K562 (cell line): ENCODE data around the gene OXLD1. TPM values are rescaled to one million over a fixed set of nuclear protein-coding genes. Genes with fewer than 3 reads are reported as not detected.
A peak's percentile ranks its signal among the peaks of the same experiment; 100 is the strongest.

Experiments
- ATF6 ChIP-seq: sonication (generic); formaldehyde crosslinking; IDR thresholded peaks from 2 replicates; pipeline ENCODE4 v1.4.0; 2020; ENCODE audit warnings: mild to moderate bottlenecking, missing genetic modification reagents
- CC2D1A ChIP-seq: fragments of 450-650 bp; IDR thresholded peaks from 2 replicates; pipeline ENCODE4 v1.6.1; 2017; ENCODE audit warnings: mild to moderate bottlenecking
- ELF1 ChIP-seq: fragments of 200-800 bp; sonication (Bioruptor generic); IDR thresholded peaks from 2 replicates; pipeline ENCODE4 v1.6.1; 2016; ENCODE audit warnings: missing genetic modification characterization, missing compliant biosample characterization
- ESRRA ChIP-seq: fragments of 450-650 bp; IDR thresholded peaks from 2 replicates; pipeline ENCODE4 v1.6.1; 2014; ENCODE audit warnings: low read depth, mild to moderate bottlenecking, moderate library complexity, borderline replicate concordance
- ESRRB ChIP-seq: fragments of 250-450 bp; sonication (Bioruptor Pico); IDR thresholded peaks from 2 replicates; pipeline ENCODE4 v1.5.0; 2020; ENCODE audit warnings: mild to moderate bottlenecking, moderate library complexity, borderline replicate concordance
- ETS2 ChIP-seq: IDR thresholded peaks from 2 replicates; pipeline ENCODE4 v1.6.1; 2016; ENCODE audit warnings: borderline replicate concordance, missing genetic modification characterization, mild to moderate bottlenecking, moderate library complexity, missing compliant biosample characterization; ENCODE audit not compliant: poor library complexity, severe bottlenecking
- GATAD2A ChIP-seq: fragments of 450-650 bp; IDR thresholded peaks from 2 replicates; pipeline ENCODE4 v1.6.1; 2017
- IRF1 ChIP-seq: sonication (generic); formaldehyde crosslinking; IDR thresholded peaks from 2 replicates; pipeline ENCODE4 v1.8.0; 2022; ENCODE audit warnings: missing genetic modification reagents, mild to moderate bottlenecking, borderline replicate concordance
- KAT2B ChIP-seq: IDR thresholded peaks from one replicate; pipeline ENCODE4 v1.6.1; 2012; ENCODE audit warnings: low read depth, mild to moderate bottlenecking, control low read depth, inconsistent platforms, low read length, moderate library complexity
- MAFK ChIP-seq: IDR thresholded peaks from 2 replicates; pipeline ENCODE4 v1.6.1; 2011; ENCODE audit warnings: low read length, improper control_type of control experiment
- MCM5 ChIP-seq: fragments of 450-650 bp; IDR thresholded peaks from 2 replicates; pipeline ENCODE4 v1.6.1; 2016; ENCODE audit warnings: low read depth
- MCM7 ChIP-seq, 2 experiments: fragments of 450-650 bp; IDR thresholded peaks; 2 replicates each; pipeline ENCODE4 v1.6.1; 2016 to 2018
- NONO ChIP-seq, 2 experiments: fragments of 200-400 bp in 1 of 2; fragments of 450-650 bp in 1 of 2; formaldehyde crosslinking in 1 of 2; IDR thresholded peaks; 2 replicates each; pipeline ENCODE4 v1.6.1; 2017; ENCODE audit warnings: low read depth in 2 of 2, mild to moderate bottlenecking in 2 of 2, moderate library complexity in 2 of 2, low read length in 1 of 2
- RAD51 ChIP-seq: fragments of 450-650 bp; IDR thresholded peaks from 2 replicates; pipeline ENCODE4 v1.7.1; 2016; ENCODE audit warnings: low read depth, mild to moderate bottlenecking, borderline replicate concordance
- RBM34 ChIP-seq: fragments of 200-400 bp; formaldehyde crosslinking; IDR thresholded peaks from 2 replicates; pipeline ENCODE4 v1.6.1; 2018; ENCODE audit warnings: low read length, borderline replicate concordance; ENCODE audit not compliant: insufficient read depth
- TCF3 ChIP-seq: sonication (generic); formaldehyde crosslinking; IDR thresholded peaks from 2 replicates; pipeline ENCODE4 v1.4.0; 2020; ENCODE audit warnings: mild to moderate bottlenecking, missing genetic modification reagents
- U2AF2 ChIP-seq: fragments of 200-400 bp; formaldehyde crosslinking; optimal IDR thresholded peaks from 2 replicates; pipeline ENCODE3; 2017; ENCODE audit warnings: low read depth, mild to moderate bottlenecking, low read length
- ZFPM2 ChIP-seq: fragments of 250-450 bp; sonication (Bioruptor Pico); IDR thresholded peaks from 2 replicates; pipeline ENCODE4 v1.5.1; 2022; ENCODE audit warnings: mild to moderate bottlenecking
- ZNF311 ChIP-seq: fragments of 250-450 bp; sonication (Bioruptor Pico); IDR thresholded peaks from 2 replicates; pipeline ENCODE4 v1.4.0; 2020; ENCODE audit warnings: mild to moderate bottlenecking, moderate library complexity
- ZNF589 ChIP-seq: fragments of 200-800 bp; sonication (Bioruptor generic); IDR thresholded peaks from 2 replicates; pipeline ENCODE4 v1.6.1; 2016; ENCODE audit warnings: low read depth, missing genetic modification characterization, missing compliant biosample characterization
- polyA plus RNA-seq, 8 experiments: library from polyadenylated mRNA; depleted of rRNA in 4 of 8; stranded (reverse) in 5 of 8; unstranded in 3 of 8; fragments of >200 nt; fragmentation: Nextera tagmentation in 2 of 8; fragmentation: Illumina TruSeq in 1 of 8; extraction: Ambion mirVana in 2 of 8; extraction: Trizol in 1 of 8; gene quantifications; 2 replicates each; pipeline versions ENCODE4 v1.2.1 to v1.2.3, GENCODE V29; 2011 to 2014; ENCODE audit warnings: inconsistent platforms in 1 of 8, missing spikeins in 1 of 8
- total RNA-seq, 7 experiments: library from RNA; depleted of rRNA in 6 of 7; stranded (reverse); fragments of >200 nt in 6 of 7; fragmentation: Illumina TruSeq in 2 of 7; extraction: Trizol in 2 of 7; gene quantifications; 2 replicates each; pipeline versions ENCODE4 v1.2.1 to v1.2.3, GENCODE V29; 2011 to 2021; ENCODE audit warnings: low replicate concordance in 1 of 7
- TF ChIP-seq, protein P1 (sequence below): sonication (generic); formaldehyde crosslinking; IDR thresholded peaks from 2 replicates; pipeline ENCODE4 v1.8.1; 2023; ENCODE audit warnings: mild to moderate bottlenecking, missing genetic modification reagents
- TF ChIP-seq, protein P2 (sequence below), 2 experiments: fragments of 450-650 bp in 1 of 2; sonication (generic) in 1 of 2; formaldehyde crosslinking in 1 of 2; IDR thresholded peaks in 1 of 2; conservative IDR thresholded peaks in 1 of 2; 2 replicates each; pipeline versions ENCODE4 v1.6.1 to v1.8.1; 2016 to 2023; ENCODE audit warnings: mild to moderate bottlenecking in 2 of 2, moderate library complexity in 2 of 2, inconsistent platforms in 1 of 2, missing genetic modification reagents in 1 of 2
- TF ChIP-seq, protein P3 (sequence below): sonication (generic); formaldehyde crosslinking; IDR thresholded peaks from 2 replicates; pipeline ENCODE4 v1.8.0; 2022; ENCODE audit warnings: missing genetic modification reagents, mild to moderate bottlenecking, moderate library complexity, borderline replicate concordance

The OXLD1 gene
- total and polyA plus RNA-seq, 9 of the 15 experiments (the other 6 are each of a cell fraction or from before 2014, with no cell fraction given), result 4.4 to 115 (median 29.3) TPM

- TF ChIP-seq, protein P1, sequence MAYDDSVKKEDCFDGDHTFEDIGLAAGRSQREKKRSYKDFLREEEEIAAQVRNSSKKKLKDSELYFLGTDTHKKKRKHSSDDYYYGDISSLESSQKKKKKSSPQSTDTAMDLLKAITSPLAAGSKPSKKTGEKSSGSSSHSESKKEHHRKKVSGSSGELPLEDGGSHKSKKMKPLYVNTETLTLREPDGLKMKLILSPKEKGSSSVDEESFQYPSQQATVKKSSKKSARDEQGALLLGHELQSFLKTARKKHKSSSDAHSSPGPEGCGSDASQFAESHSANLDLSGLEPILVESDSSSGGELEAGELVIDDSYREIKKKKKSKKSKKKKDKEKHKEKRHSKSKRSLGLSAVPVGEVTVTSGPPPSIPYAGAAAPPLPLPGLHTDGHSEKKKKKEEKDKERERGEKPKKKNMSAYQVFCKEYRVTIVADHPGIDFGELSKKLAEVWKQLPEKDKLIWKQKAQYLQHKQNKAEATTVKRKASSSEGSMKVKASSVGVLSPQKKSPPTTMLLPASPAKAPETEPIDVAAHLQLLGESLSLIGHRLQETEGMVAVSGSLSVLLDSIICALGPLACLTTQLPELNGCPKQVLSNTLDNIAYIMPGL, result no peak
- peak; percentile 66 for TF ChIP-seq ESRRA
- no peak for TF ChIP-seq CC2D1A
- TF ChIP-seq KAT2B, result no peak
- TF ChIP-seq TCF3 (CRISPR knock-in tag), result no peak
- 0 out of 2 replicates have a peak, but pooled peaks have one; percentile 12 for TF ChIP-seq GATAD2A
- no peak for TF ChIP-seq ATF6
- TF ChIP-seq RAD51, result no peak
- TF ChIP-seq MAFK, result no peak
- TF ChIP-seq ZNF589 (CRISPR knock-in tag), result no peak
- TF ChIP-seq, protein P2, sequence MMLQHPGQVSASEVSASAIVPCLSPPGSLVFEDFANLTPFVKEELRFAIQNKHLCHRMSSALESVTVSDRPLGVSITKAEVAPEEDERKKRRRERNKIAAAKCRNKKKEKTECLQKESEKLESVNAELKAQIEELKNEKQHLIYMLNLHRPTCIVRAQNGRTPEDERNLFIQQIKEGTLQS (IDR thresholded peaks at IDR 0.05), result no peak
- TF ChIP-seq, protein P2 (CRISPR knock-in tag; conservative IDR thresholded peaks at IDR 0.05), result peak; percentile 52; the same call in 1 of the 2 replicates
- no peak for TF ChIP-seq ZNF311 (CRISPR knock-in tag)
- no peak for TF ChIP-seq IRF1 (CRISPR knock-in tag)
- TF ChIP-seq U2AF2, result no peak
- no peak for TF ChIP-seq MCM7 (IDR thresholded peaks at IDR 0.05)
- TF ChIP-seq NONO (IDR thresholded peaks at IDR 0.05; ENCODE audit: low read depth in 2 of 2, low read length in 1 of 2), result no peak
- TF ChIP-seq ESRRB (CRISPR knock-in tag), result no peak
- TF ChIP-seq, protein P3, sequence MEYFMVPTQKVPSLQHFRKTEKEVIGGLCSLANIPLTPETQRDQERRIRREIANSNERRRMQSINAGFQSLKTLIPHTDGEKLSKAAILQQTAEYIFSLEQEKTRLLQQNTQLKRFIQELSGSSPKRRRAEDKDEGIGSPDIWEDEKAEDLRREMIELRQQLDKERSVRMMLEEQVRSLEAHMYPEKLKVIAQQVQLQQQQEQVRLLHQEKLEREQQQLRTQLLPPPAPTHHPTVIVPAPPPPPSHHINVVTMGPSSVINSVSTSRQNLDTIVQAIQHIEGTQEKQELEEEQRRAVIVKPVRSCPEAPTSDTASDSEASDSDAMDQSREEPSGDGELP (CRISPR knock-in tag), result no peak
- TF ChIP-seq RBM34, result no peak
- no peak for TF ChIP-seq ELF1 (tag)
- no peak for TF ChIP-seq ETS2 (tag)
- no peak for TF ChIP-seq ZFPM2
- no peak for TF ChIP-seq MCM5
These were observed 46.1 kb upstream of the OXLD1 start (continued) for GRCh38 chr17:81712468-81713003.
